Caco-2 (cell line): Measurements from ENCODE around the gene RNF2. TPM values are rescaled to one million over a fixed set of nuclear protein-coding genes. Genes with fewer than 3 reads are reported as not detected.

Source experiments
- BruUV-seq: library from RNA; stranded (reverse); fragments of 400-500 nt; replicated peaks from 2 replicates; lab custom pipeline; 2021; lab: Mats Ljungman, UMichigan
- CTCF ChIA-PET: fragments of 300-600 bp; sonication (Branson Sonifier 250); formaldehyde crosslinking; loops from one replicate; lab custom pipeline; 2022; ENCODE audit warnings: antibody characterized with exemption; lab: Charles Lee
- POLR2A ChIA-PET: fragments of 300-600 bp; sonication (Branson Sonifier 250); formaldehyde crosslinking; loops from one replicate; lab custom pipeline; 2022; ENCODE audit warnings: antibody characterized with exemption; lab: Charles Lee
- DNase-seq, 2 experiments: peaks; one replicate each; pipeline versions ENCODE4 v3.0.0 to v3.0.0-alpha.2; 2020 to 2022
- H3K27me3 ChIP-seq: replicated peaks from 2 replicates; pipeline ENCODE4 v1.6.0; 2011; ENCODE audit warnings: low read length; ENCODE audit not compliant: control insufficient read depth, insufficient read depth
- H3K36me3 ChIP-seq: 2 replicates; pipeline ENCODE4 v1.5.1; 2011; ENCODE audit warnings: low read length; ENCODE audit not compliant: control insufficient read depth, insufficient read depth
- H3K4me1 ChIP-seq: fragments of 250-450 bp; sonication (Bioruptor Pico); 2 replicates; pipeline ENCODE4 v1.5.1; 2020; ENCODE audit warnings: mild to moderate bottlenecking
- H3K4me3 ChIP-seq: 2 replicates; pipeline ENCODE4 v1.5.1; 2011; ENCODE audit warnings: low read depth, mild to moderate bottlenecking, control low read depth, low read length
- H3K9me3 ChIP-seq: fragments of 250-450 bp; sonication (Bioruptor Pico); 2 replicates; pipeline ENCODE4 v1.5.1; 2020; ENCODE audit warnings: mild to moderate bottlenecking, moderate library complexity
- H3K27ac Mint-ChIP-seq: one replicate; pipeline ENCODE4 v1.8.0; 2022; ENCODE audit warnings: mixed read lengths; ENCODE audit not compliant: unreplicated experiment
- H3K27me3 Mint-ChIP-seq: one replicate; pipeline ENCODE4 v1.8.0; 2022; ENCODE audit warnings: mixed read lengths; ENCODE audit not compliant: insufficient read depth, unreplicated experiment
- H3K36me3 Mint-ChIP-seq: one replicate; pipeline ENCODE4 v1.8.0; 2022; ENCODE audit warnings: mild to moderate bottlenecking, mixed read lengths; ENCODE audit not compliant: insufficient read depth, unreplicated experiment
- H3K4me1 Mint-ChIP-seq: one replicate; pipeline ENCODE4 v1.8.0; 2022; ENCODE audit warnings: low read depth, mixed read lengths; ENCODE audit not compliant: unreplicated experiment
- H3K4me3 Mint-ChIP-seq: one replicate; pipeline ENCODE4 v1.8.0; 2022; ENCODE audit warnings: mild to moderate bottlenecking, moderate library complexity, mixed read lengths; ENCODE audit not compliant: unreplicated experiment
- H3K9me3 Mint-ChIP-seq: one replicate; pipeline ENCODE4 v1.8.0; 2022; ENCODE audit warnings: mixed read lengths; ENCODE audit not compliant: unreplicated experiment
- intact Hi-C: fragments of 100-400 bp; cut with micrococcal nuclease; formaldehyde crosslinking; loops from one replicate; pipeline ENCODE4 v1.10.0; 2022; ENCODE audit not compliant: unreplicated experiment
- total RNA-seq: library from RNA; stranded (reverse); gene quantifications from 2 replicates; pipeline ENCODE4 v1.2.3, GENCODE V29; 2022
- TF ChIP-seq, protein P1 (sequence below), 2 experiments: fragments of 200-600 bp in 1 of 2; IDR thresholded peaks; 1 replicate in 1 of 2; 2 replicates in 1 of 2; pipeline versions ENCODE4 v1.5.1 to v1.8.0; 2011 to 2022; ENCODE audit warnings: antibody characterized with exemption in 1 of 2, control low read depth in 1 of 2, inconsistent platforms in 1 of 2, low read depth in 1 of 2, low read length in 1 of 2, mild to moderate bottlenecking in 1 of 2, moderate library complexity in 1 of 2; ENCODE audit not compliant: insufficient read depth in 1 of 2, severe bottlenecking in 1 of 2, unreplicated experiment in 1 of 2

RNF2 gene
- total RNA-seq, 1 experiment from 2014 or later: 31.7 TPM

DNA sequence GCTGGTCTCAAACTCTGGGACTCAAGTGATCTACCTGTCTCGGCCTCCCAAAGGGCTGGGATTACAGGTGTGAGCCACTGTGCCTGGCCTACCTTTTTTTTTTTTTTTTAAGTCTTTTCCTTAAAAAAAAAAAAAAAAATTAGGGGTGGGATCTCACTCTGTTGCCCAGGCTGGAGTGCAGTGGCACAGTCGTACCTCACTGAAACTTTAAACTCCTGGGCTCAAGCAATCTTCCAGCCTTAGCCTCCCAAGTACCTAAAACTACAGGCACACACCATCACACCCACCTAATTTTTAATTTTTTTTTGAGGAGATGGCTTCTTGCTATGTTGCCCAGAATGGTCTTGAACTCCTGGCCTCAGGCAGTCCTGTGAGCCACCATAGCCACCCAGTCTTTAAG is 38.5 kb downstream of the RNF2 start:
- Mint-ChIP-seq H3K36me3 (peaks cover 6% of the 10 kb centered on the region), H3K27ac (no peak overlapping the region), H3K27me3 (no peaks in the 10 kb centered on the region), H3K4me1 (peaks cover 6% of the 10 kb centered on the region), H3K4me3 (no peak overlapping the region), H3K9me3 (peaks cover 10% of the 10 kb centered on the region)
- BruUV-seq: no TSS peak
- TF ChIP-seq, protein P1, sequence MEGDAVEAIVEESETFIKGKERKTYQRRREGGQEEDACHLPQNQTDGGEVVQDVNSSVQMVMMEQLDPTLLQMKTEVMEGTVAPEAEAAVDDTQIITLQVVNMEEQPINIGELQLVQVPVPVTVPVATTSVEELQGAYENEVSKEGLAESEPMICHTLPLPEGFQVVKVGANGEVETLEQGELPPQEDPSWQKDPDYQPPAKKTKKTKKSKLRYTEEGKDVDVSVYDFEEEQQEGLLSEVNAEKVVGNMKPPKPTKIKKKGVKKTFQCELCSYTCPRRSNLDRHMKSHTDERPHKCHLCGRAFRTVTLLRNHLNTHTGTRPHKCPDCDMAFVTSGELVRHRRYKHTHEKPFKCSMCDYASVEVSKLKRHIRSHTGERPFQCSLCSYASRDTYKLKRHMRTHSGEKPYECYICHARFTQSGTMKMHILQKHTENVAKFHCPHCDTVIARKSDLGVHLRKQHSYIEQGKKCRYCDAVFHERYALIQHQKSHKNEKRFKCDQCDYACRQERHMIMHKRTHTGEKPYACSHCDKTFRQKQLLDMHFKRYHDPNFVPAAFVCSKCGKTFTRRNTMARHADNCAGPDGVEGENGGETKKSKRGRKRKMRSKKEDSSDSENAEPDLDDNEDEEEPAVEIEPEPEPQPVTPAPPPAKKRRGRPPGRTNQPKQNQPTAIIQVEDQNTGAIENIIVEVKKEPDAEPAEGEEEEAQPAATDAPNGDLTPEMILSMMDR (IDR thresholded peaks at IDR 0.05; ENCODE audit: insufficient read depth in 1 of 2, low read depth in 1 of 2, low read length in 1 of 2, severe bottlenecking in 1 of 2, unreplicated experiment in 1 of 2): no peak
- DNase-seq: no peak
- CTCF ChIA-PET: no interaction called here
- intact Hi-C loops: no loop called here
- no peaks in the 10 kb centered on the region for H3K4me1 ChIP-seq
- no peaks in the 10 kb centered on the region; the same call in 1 of the 2 replicates for H3K36me3 ChIP-seq
- H3K4me3 ChIP-seq: no peak overlapping the region
- no peaks in the 10 kb centered on the region for H3K9me3 ChIP-seq
- H3K27me3 ChIP-seq: no peaks in the 10 kb centered on the region
- POLR2A ChIA-PET: no interaction called here

DNA sequence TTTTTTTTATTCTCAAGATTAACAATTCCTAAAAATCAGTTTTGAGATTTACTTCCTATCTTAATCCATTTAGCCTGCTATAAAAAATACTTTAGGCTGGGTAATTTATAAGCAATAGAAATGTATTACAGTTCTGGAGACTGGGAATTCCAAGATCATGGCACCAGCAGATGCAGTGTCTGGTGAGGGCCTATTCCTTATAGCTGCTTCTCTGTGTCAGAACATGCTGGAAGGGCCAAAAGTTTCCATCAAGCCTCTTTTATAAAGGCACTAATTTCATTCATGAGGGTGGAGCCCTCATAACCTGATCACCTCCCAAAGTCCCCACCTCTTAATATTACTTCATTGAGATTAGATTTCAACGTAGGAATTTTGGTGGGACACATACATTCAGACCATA is 41.7 kb downstream of the RNF2 start:
- no peaks in the 10 kb centered on the region; the same call in 1 of the 2 replicates for H3K36me3 ChIP-seq
- no TSS peak for BruUV-seq
- Mint-ChIP-seq H3K4me3 (no peak overlapping the region), H3K36me3 (peaks cover 12% of the 10 kb centered on the region), H3K4me1 (no peaks in the 10 kb centered on the region), H3K27ac (no peak overlapping the region), H3K27me3 (no peaks in the 10 kb centered on the region), H3K9me3 (no peaks in the 10 kb centered on the region)
- H3K27me3 ChIP-seq: no peaks in the 10 kb centered on the region
- no peaks in the 10 kb centered on the region for H3K9me3 ChIP-seq
- no peak for DNase-seq
- ChIA-PET CTCF (no interaction called here), POLR2A (no interaction called here)
- no peaks in the 10 kb centered on the region for H3K4me1 ChIP-seq
- H3K4me3 ChIP-seq: no peak overlapping the region
- TF ChIP-seq, protein P1 (IDR thresholded peaks at IDR 0.05; ENCODE audit: insufficient read depth in 1 of 2, low read depth in 1 of 2, low read length in 1 of 2, severe bottlenecking in 1 of 2, unreplicated experiment in 1 of 2): no peak
- intact Hi-C loops: no loop called here

DNA sequence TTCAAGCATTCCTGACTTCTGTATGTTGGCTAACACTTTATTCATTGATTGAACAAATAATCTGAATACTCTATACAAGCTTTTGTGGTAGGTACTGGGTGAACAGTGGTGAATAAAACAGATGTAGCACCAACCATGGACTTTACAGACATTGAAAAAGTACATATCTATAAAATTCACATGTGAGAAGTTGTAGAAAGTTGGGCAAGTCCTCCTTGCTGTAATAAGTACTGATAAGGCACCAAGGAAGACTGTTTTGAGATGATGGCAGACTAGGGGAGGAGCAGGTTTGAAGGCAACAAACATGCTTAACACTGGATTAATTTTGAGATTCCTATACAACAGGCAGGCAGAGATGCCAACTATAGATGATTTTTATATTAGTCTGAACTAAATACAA is 42.4 kb downstream of the RNF2 start:
- BruUV-seq: no TSS peak
- ChIA-PET POLR2A (no interaction called here), CTCF (no interaction called here)
- Mint-ChIP-seq H3K4me3 (no peak overlapping the region), H3K36me3 (peaks cover 12% of the 10 kb centered on the region), H3K4me1 (no peaks in the 10 kb centered on the region), H3K27me3 (no peaks in the 10 kb centered on the region), H3K27ac (no peak overlapping the region), H3K9me3 (no peaks in the 10 kb centered on the region)
- no peak for DNase-seq
- H3K4me1 ChIP-seq: no peaks in the 10 kb centered on the region
- H3K27me3 ChIP-seq: no peaks in the 10 kb centered on the region
- no peaks in the 10 kb centered on the region; the same call in 1 of the 2 replicates for H3K36me3 ChIP-seq
- H3K4me3 ChIP-seq: no peak overlapping the region
- TF ChIP-seq, protein P1 (IDR thresholded peaks at IDR 0.05; ENCODE audit: insufficient read depth in 1 of 2, low read depth in 1 of 2, low read length in 1 of 2, severe bottlenecking in 1 of 2, unreplicated experiment in 1 of 2): no peak
- no peaks in the 10 kb centered on the region for H3K9me3 ChIP-seq
- intact Hi-C loops: no loop called here
